ENCODE results near the gene TOE1. TPM values are rescaled to one million over a fixed set of nuclear protein-coding genes. Genes with fewer than 3 reads are reported as not detected.

The TOE1 gene
- total RNA-seq, 8 experiments from 2014 or later: 8.1 to 22.4 (median 12.2) TPM

DNA sequence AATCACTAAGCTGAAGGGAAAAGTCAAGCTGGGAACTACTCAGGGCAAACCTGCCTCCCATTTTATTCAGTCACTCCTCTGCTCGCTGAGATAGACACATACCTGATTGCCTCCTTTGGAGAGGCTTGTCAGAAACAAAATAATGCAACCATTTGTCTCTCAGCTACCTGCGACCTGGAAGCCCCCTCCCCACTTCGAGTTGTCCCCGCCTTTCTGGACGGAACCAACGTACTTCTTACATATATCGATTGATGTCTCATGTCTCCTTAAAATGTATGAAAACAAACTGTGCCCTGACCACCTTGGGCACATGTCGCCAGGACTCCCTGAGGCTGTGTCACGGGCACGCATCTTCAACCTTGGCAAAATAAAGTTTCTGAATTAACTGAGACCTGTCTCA, 34.7 kb upstream of the TOE1 start:
- ATAC-seq (replicated peaks in 6 of 8): no peak
- Histone ChIP-seq H3K27ac (no peak overlapping the region), H3K4me3 (no peak overlapping the region), H3K4me1 (replicated peaks in 1 of 2) (peaks cover 10 to 20% of the 10 kb centered on the region in 2 donors)
- 20 to 100% (median 92%) methylated on average over 1 to 10 of the region's 10 CpGs; no CpG with 5 or more reads in 3 of the 10 experiments for WGBS, 10 experiments
- in situ Hi-C loops (cut with MboI; ENCODE audit: low pct_unique_long_range_greater_than_20kb in 2 of 9, low sequenced_read_pairs in 9 of 9, unreplicated experiment in 9 of 9): loop anchor here in 4 of 9 experiments (10.0 to 25.0 kb wide), 4 partner anchors 290 to 568 kb away; partner anchors contain the start of genes HECTD3 (in 3 of the 4), UROD (in 3 of the 4), KIF2C (in 1 of the 4) and PTCH2 (in 1 of the 4)

DNA sequence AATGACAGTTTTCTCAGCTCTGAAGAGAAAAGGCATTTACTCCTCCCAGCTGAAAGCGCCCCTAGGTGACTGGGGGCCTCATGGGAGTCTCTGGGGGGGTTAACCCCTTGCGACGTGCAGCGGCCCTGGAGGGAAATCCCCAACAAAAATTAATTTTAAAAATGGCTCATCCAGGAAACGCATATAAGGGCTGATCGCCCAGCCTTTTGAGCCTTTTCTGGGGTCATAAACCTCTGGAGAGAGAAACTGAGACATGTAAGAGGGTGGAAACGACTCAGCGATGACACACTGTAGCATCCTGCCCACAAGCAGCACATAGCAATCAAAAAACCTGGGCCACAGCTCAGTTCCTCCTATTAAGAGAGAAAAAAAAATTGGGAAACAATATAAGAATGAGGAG, 33.7 kb upstream of the TOE1 start:
- no peak overlapping the region for H3K4me3 ChIP-seq
- peaks cover 7 to 20% of the 10 kb centered on the region in 2 donors for H3K4me1 ChIP-seq (replicated peaks in 1 of 2)
- WGBS, 10 experiments: 18 to 60% (median 44%) methylated on average over 2 to 8 of the region's 8 CpGs; no CpG with 5 or more reads in 1 of the 10 experiments
- ATAC-seq (replicated peaks in 6 of 8): no peak
- H3K27ac ChIP-seq: no peak overlapping the region
- in situ Hi-C loops (cut with MboI; ENCODE audit: low pct_unique_long_range_greater_than_20kb in 2 of 9, low sequenced_read_pairs in 9 of 9, unreplicated experiment in 9 of 9): loop anchor here in 4 of 9 experiments (10.0 to 25.0 kb wide), 4 partner anchors 292 to 569 kb away; partner anchors contain the start of genes HECTD3 (in 3 of the 4), UROD (in 3 of the 4), KIF2C (in 1 of the 4) and PTCH2 (in 1 of the 4)

DNA sequence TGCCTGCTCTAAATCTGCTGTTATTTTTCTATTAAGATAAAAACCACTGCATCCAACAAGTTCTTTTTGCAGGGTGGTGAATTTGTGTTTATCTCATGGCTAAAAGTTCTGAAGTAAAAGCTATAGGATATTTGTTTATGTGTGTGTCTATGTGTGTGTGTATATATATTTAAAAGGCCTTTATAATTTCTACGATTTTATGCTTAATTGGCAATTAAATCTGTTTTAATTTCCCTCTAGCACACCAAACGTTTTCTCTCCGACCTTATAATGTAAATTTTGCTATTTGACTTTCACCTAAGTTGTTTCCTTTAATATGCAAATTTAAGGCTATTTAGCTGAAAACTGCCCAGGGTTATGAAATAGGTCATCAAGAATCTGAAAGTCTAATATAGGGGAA, 33.1 kb upstream of the TOE1 start:
- Histone ChIP-seq H3K4me3 (no peak overlapping the region), H3K27ac (no peak overlapping the region), H3K4me1 (replicated peaks in 1 of 2) (peaks cover 7 to 18% of the 10 kb centered on the region in 2 donors)
- ATAC-seq (replicated peaks in 6 of 8): no peak
- in situ Hi-C loops (cut with MboI; ENCODE audit: low pct_unique_long_range_greater_than_20kb in 2 of 9, low sequenced_read_pairs in 9 of 9, unreplicated experiment in 9 of 9): loop anchor here in 4 of 9 experiments (10.0 to 25.0 kb wide), 4 partner anchors 292 to 570 kb away; partner anchors contain the start of genes HECTD3 (in 3 of the 4), UROD (in 3 of the 4), KIF2C (in 1 of the 4) and PTCH2 (in 1 of the 4)
- 19 to 55% (median 33%) methylated on average over 3 of the region's 3 CpGs for WGBS, 10 experiments

GRCh38 chr1:45314266-45314665, 25.7 kb upstream of the TOE1 start:
- Histone ChIP-seq H3K4me3 (no peak overlapping the region), H3K4me1 (replicated peaks in 1 of 2) (no peaks in the 10 kb centered on the region), H3K27ac (no peak overlapping the region)
- ATAC-seq (replicated peaks in 6 of 8): no peak
- in situ Hi-C loops (cut with MboI; ENCODE audit: low pct_unique_long_range_greater_than_20kb in 2 of 9, low sequenced_read_pairs in 9 of 9, unreplicated experiment in 9 of 9): loop anchor here in 3 of 9 experiments (25.0 kb wide), 3 partner anchors 302 to 577 kb away; partner anchors contain the start of genes HECTD3 (in 1 of the 3), KIF2C (in 1 of the 3), PTCH2 (in 1 of the 3) and RNU5D-1 (in 1 of the 3)
- 39 to 93% (median 87%) methylated on average over 1 to 3 of the region's 3 CpGs; no CpG with 5 or more reads in 1 of the 10 experiments for WGBS, 10 experiments

GRCh38 chr1:45317166-45317565, 22.8 kb upstream of the TOE1 start:
- no peak for ATAC-seq (replicated peaks in 6 of 8)
- H3K27ac ChIP-seq: no peak overlapping the region
- in situ Hi-C loops (cut with MboI; ENCODE audit: low pct_unique_long_range_greater_than_20kb in 2 of 9, low sequenced_read_pairs in 9 of 9, unreplicated experiment in 9 of 9): loop anchor here in 3 of 9 experiments (25.0 kb wide), 3 partner anchors 305 to 580 kb away; partner anchors contain the start of genes HECTD3 (in 1 of the 3), KIF2C (in 1 of the 3), PTCH2 (in 1 of the 3) and RNU5D-1 (in 1 of the 3)
- 25 to 89% (median 61%) methylated on average over 1 to 4 of the region's 4 CpGs; no CpG with 5 or more reads in 2 of the 10 experiments for WGBS, 10 experiments
- H3K4me3 ChIP-seq: no peak overlapping the region
- H3K4me1 ChIP-seq (replicated peaks in 1 of 2): peaks cover 3 to 6% of the 10 kb centered on the region in 2 donors

DNA sequence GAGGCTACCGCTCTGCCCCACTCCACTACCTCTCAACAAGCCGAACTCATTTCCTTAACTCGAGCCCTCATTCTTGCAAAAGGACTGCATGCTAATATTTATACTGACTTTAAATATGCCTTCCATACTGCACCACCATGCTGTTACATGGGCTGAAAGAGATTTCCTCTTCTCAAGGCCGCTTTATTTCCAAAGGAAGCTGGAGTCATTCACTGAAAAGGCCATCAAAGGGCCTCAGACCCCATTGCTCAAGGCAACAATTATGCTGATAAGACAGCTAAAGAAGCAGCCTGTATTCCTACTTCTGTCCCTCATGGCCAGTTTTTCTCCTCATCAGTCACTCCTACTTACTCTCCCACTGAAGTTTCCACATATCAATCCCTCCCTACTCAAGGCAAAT, 20.2 kb upstream of the TOE1 start:
- Histone ChIP-seq H3K4me3 (no peak overlapping the region), H3K27ac (no peak overlapping the region), H3K4me1 (replicated peaks in 1 of 2) (peaks cover 3 to 6% of the 10 kb centered on the region in 2 donors)
- 40 to 100% (median 84%) methylated on average over 1 to 4 of the region's 4 CpGs; no CpG with 5 or more reads in 1 of the 10 experiments for WGBS, 10 experiments
- ATAC-seq (replicated peaks in 6 of 8): no peak
- in situ Hi-C loops (cut with MboI; ENCODE audit: low pct_unique_long_range_greater_than_20kb in 2 of 9, low sequenced_read_pairs in 9 of 9, unreplicated experiment in 9 of 9): loop anchor here in 3 of 9 experiments (25.0 kb wide), 3 partner anchors 307 to 582 kb away; partner anchors contain the start of genes HECTD3 (in 1 of the 3), KIF2C (in 1 of the 3), PTCH2 (in 1 of the 3) and RNU5D-1 (in 1 of the 3)

DNA sequence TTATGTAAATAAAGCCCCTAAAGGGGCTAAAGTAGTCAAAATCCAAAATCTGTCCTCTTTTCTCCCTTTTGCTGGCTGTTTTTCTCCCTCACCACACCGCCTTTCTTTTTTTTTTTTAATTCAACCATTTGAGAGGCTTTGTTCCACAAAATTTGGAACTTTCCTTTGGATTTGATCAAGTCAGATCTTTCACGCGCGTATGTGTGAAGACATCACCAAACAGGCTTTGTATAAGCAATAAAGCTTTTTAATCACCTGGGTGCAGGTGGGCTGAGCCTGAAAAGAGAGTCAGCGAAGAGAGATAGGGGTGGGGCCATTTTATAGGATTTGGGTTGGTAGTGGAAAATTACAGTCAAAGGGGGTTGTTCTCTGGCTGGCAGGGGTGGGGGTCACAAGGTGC, 18.5 kb upstream of the TOE1 start:
- Histone ChIP-seq H3K4me3 (no peak overlapping the region), H3K27ac (no peak overlapping the region), H3K4me1 (replicated peaks in 1 of 2) (peaks cover 8 to 12% of the 10 kb centered on the region in 2 donors)
- 72 to 90% (median 84%) methylated on average over 1 to 5 of the region's 5 CpGs for WGBS, 10 experiments
- ATAC-seq (replicated peaks in 6 of 8): no peak
- in situ Hi-C loops (cut with MboI; ENCODE audit: low pct_unique_long_range_greater_than_20kb in 2 of 9, low sequenced_read_pairs in 9 of 9, unreplicated experiment in 9 of 9): loop anchor here in 3 of 9 experiments (25.0 kb wide), 3 partner anchors 309 to 584 kb away; partner anchors contain the start of genes HECTD3 (in 1 of the 3), KIF2C (in 1 of the 3), PTCH2 (in 1 of the 3) and RNU5D-1 (in 1 of the 3)

DNA sequence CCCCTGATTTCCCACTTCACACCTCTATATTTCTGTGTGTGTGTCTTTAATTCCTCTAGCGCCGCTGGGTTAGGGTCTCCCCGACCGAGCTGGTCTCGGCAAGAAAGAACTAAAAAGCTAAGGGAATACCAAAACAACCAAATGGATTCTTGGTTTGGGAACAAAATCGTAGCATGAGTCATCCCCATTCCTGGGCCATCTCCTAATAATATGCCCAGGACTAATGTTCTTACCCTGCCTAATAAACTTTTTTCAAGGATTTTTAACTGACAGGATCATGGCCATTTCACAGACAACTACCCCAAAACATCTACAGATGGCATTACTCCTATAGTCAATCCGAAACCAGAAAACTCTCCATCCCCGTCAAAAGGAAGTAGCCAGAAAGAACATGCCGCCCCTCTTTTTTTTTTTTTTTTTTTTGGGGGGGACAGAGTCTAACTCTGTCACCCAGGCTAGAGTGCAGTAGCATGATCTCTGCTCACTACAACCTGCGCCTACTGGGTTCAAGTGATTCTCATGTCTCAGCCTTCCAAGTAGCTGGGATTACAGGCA, 17.4 kb upstream of the TOE1 start:
- Histone ChIP-seq H3K4me1 (replicated peaks in 1 of 2) (peaks cover 10 to 18% of the 10 kb centered on the region in 2 donors), H3K4me3 (no peak overlapping the region), H3K27ac (no peak overlapping the region)
- no peak for ATAC-seq (replicated peaks in 6 of 8)
- in situ Hi-C loops (cut with MboI; ENCODE audit: low pct_unique_long_range_greater_than_20kb in 2 of 9, low sequenced_read_pairs in 9 of 9, unreplicated experiment in 9 of 9): loop anchor here in 3 of 9 experiments (25.0 kb wide), 3 partner anchors 310 to 585 kb away; partner anchors contain the start of genes HECTD3 (in 1 of the 3), KIF2C (in 1 of the 3), PTCH2 (in 1 of the 3) and RNU5D-1 (in 1 of the 3)
- 57 to 100% (median 89%) methylated on average over 1 to 10 of the region's 10 CpGs; no CpG with 5 or more reads in 2 of the 10 experiments for WGBS, 10 experiments

DNA sequence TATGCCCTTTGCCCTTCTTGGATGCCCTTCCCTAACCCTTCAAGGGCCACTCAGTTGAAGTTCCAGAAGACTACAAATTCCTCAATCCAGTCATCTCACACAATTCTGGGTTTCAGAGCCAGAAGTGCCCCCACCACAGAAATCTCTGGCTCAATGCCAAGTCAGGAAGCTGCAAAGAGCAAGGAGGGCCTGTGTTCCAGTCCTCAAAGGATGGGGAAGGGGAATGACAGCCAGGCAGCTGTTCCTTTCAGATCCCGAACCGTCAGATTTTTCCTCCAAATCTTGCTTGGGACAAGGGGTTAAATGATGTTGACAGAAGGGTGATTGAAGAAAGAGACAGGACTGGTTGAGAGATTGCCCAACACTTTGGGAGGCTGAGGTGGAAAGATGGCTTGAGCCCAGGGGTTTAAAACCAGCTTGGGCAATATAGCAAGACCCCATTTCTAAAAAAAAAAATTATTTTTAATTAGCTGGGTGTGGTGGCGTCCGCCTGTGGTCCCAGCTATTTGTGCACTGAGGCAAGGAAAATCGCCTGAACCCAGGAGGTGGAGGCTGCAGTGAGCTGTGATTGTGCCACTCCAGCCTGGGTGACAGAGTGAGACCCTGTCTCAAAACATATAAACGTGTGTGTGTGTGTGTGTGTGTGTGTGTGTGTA, 14.0 kb upstream of the TOE1 start:
- Histone ChIP-seq H3K4me3 (peak overlapping the region in 4 of 5 donors; percentile 32 to 42 (median 34)), H3K27ac (peak overlapping the region in 1 of 2 donors; percentile 15), H3K4me1 (replicated peaks in 1 of 2) (peaks cover 25 to 37% of the 10 kb centered on the region in 2 donors)
- in situ Hi-C loops (cut with MboI; ENCODE audit: low pct_unique_long_range_greater_than_20kb in 2 of 9, low sequenced_read_pairs in 9 of 9, unreplicated experiment in 9 of 9): no loop called here
- peak in 5 of 8 experiments; percentile 5 to 11 (median 7) for ATAC-seq (replicated peaks in 6 of 8)
- WGBS, 10 experiments: 0 to 73% (median 58%) methylated on average over 1 to 6 of the region's 6 CpGs; no CpG with 5 or more reads in 3 of the 10 experiments

- Histone ChIP-seq H3K27ac (peak within 1 kb of the TSS in 1 of 2 donors; percentile 15), H3K4me1 (replicated peaks in 1 of 2) (peaks cover 25 to 37% of the 10 kb centered on the region in 2 donors)
- WGBS, 10 experiments: 0 to 58% (median 10%) methylated on average over 3 to 29 of the region's 96 CpGs; no CpG with 5 or more reads in 6 of the 10 experiments
Observed at GRCh38 chr1:45326627-45327623, 13.0 kb upstream of the TOE1 start, which contains the start of gene HPDL. Gene HPDL (plus strand): TSS chr1:45326895. CDS start chr1:45327149, 254 bp downstream.

GRCh38 chr1:45327644-45328515, 12.1 kb upstream of the TOE1 start:
- ATAC-seq (replicated peaks in 6 of 8): peak in 5 of 8 experiments; percentile 2 to 19 (median 12)
- in situ Hi-C loops (cut with MboI; ENCODE audit: low pct_unique_long_range_greater_than_20kb in 2 of 9, low sequenced_read_pairs in 9 of 9, unreplicated experiment in 9 of 9): no loop called here
- H3K4me3 ChIP-seq: peak overlapping the region in 4 of 5 donors; percentile 32 to 42 (median 34)
- WGBS, 10 experiments: 10 to 84% (median 32%) methylated on average over 1 to 17 of the region's 19 CpGs; no CpG with 5 or more reads in 3 of the 10 experiments
- no peak overlapping the region for H3K27ac ChIP-seq
- H3K4me1 ChIP-seq (replicated peaks in 1 of 2): peaks cover 25 to 37% of the 10 kb centered on the region in 2 donors

More at GRCh38 chr1:45326627-45327623, 13.0 kb upstream of the TOE1 start, which contains the start of gene HPDL:
- peak within 1 kb of the TSS; percentile 16 to 42 (median 33) for H3K4me3 ChIP-seq
- in situ Hi-C loops (cut with MboI; ENCODE audit: low pct_unique_long_range_greater_than_20kb in 2 of 9, low sequenced_read_pairs in 9 of 9, unreplicated experiment in 9 of 9): no loop called here
- ATAC-seq (replicated peaks in 6 of 8): peak; percentile 46 to 94 (median 92)

Measured in motor neuron (in vitro differentiated cells).